Gastrocnemius medialis (tissue), 4 donors: ENCODE results near the gene PROSER2.

ENCODE experiments used
- POLR2A ChIP-seq, 2 donors: fragments of 450-650 bp; IDR thresholded peaks; one replicate each; pipeline ENCODE4 v1.6.1; 2017; ENCODE audit warnings: antibody characterized with exemption in 2 of 2, mild to moderate bottlenecking in 2 of 2, moderate library complexity in 2 of 2
- TF ChIP-seq, protein P1 (sequence below), 5 experiments: fragments of 450-650 bp in 3 of 5; fragments of 200-600 bp in 2 of 5; sonication (generic) in 2 of 5; IDR thresholded peaks in 4 of 5; conservative IDR thresholded peaks in 1 of 5; 1 replicate in 4 of 5; 2 replicates in 1 of 5; pipeline ENCODE4 v1.5.1; 2016 to 2019; ENCODE audit warnings: antibody characterized with exemption in 5 of 5, mild to moderate bottlenecking in 3 of 5, moderate library complexity in 3 of 5

DNA sequence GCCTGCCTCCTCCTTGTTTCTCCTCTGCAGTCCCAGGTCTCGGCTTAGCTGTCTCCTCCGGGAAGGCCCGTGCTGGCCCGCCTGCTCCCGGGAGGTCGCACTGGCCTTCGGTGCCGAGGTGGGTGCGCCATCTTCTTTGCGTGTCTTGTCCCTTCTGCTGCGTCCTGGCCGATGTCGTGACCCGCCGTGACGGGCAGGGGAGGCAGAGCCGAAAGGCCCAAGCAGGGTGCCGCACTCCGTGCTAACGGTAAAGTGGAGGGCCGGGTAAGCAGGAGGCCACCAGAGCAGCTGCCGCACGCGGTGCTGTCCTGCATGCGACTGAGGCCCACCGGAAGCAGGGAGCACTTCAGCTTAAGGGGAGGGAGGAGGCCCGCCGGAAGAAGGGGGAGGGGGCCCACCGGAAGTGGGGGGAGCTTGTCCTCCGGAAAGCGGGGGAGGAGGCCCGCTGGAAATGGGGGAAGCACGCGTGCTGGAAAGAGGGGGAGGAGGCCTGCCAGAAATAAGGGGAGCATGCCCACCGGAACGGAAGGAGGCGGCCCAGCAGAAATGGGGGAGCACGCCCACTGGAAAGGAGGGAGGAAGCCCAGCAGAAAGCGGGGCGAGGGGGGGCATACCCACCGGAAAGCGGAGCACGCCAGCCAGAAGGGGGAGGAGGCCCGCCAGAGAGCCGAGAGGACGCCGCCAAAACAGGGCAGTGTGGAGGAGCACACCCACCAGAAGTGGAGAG lies 71.4 kb downstream of the PROSER2 start:
- TF ChIP-seq, protein P1, sequence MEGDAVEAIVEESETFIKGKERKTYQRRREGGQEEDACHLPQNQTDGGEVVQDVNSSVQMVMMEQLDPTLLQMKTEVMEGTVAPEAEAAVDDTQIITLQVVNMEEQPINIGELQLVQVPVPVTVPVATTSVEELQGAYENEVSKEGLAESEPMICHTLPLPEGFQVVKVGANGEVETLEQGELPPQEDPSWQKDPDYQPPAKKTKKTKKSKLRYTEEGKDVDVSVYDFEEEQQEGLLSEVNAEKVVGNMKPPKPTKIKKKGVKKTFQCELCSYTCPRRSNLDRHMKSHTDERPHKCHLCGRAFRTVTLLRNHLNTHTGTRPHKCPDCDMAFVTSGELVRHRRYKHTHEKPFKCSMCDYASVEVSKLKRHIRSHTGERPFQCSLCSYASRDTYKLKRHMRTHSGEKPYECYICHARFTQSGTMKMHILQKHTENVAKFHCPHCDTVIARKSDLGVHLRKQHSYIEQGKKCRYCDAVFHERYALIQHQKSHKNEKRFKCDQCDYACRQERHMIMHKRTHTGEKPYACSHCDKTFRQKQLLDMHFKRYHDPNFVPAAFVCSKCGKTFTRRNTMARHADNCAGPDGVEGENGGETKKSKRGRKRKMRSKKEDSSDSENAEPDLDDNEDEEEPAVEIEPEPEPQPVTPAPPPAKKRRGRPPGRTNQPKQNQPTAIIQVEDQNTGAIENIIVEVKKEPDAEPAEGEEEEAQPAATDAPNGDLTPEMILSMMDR (IDR thresholded peaks at IDR 0.05 in 4 of 5, conservative IDR thresholded peaks at IDR 0.05 in 1 of 5), result no peak
- TF ChIP-seq POLR2A (IDR thresholded peaks at IDR 0.05), result no peak
